Natural killer cell (primary cell): ENCODE results near the gene ZNF28. TPM values are rescaled to one million over a fixed set of nuclear protein-coding genes. Genes with fewer than 3 reads are reported as not detected.
"Not testable (repeated sequence)": the region's sequence is repeated elsewhere in the genome, so short reads cannot be mapped to it uniquely, and the experiment has no call there.

ENCODE experiments used
- ATAC-seq, 3 donors: fragments of 150-1000 bp in 2 of 3; fragments of 200-7000 bp in 1 of 3; cut with Tn5 transposase; 1 replicate in 1 of 3; 2 replicates in 2 of 3; pipeline ENCODE4 v1.10.0; 2021; ENCODE audit warnings: mild to moderate bottlenecking in 2 of 3, moderate library complexity in 2 of 3
- DNase-seq, 2 donors: peaks; one replicate each; pipeline versions ENCODE4 v3.0.0 to v3.0.0-alpha.2; 2013 to 2021; ENCODE audit warnings: mixed read lengths in 1 of 2
- H3K27ac ChIP-seq: one replicate; pipeline ENCODE4 v1.5.1; 2013; ENCODE audit warnings: mild to moderate bottlenecking, low read length
- H3K27me3 ChIP-seq: one replicate; pipeline ENCODE4 v1.6.1; 2013; ENCODE audit warnings: low read length; ENCODE audit not compliant: control insufficient read depth, insufficient read depth
- H3K36me3 ChIP-seq: one replicate; pipeline ENCODE4 v1.6.1; 2013; ENCODE audit warnings: low read length; ENCODE audit not compliant: control insufficient read depth, insufficient read depth
- H3K4me1 ChIP-seq: one replicate; pipeline ENCODE4 v1.6.1; 2013; ENCODE audit warnings: low read length; ENCODE audit not compliant: control insufficient read depth, insufficient read depth
- H3K4me3 ChIP-seq: one replicate; pipeline ENCODE4 v1.5.1; 2013; ENCODE audit warnings: low read length
- H3K9me3 ChIP-seq: one replicate; pipeline ENCODE4 v1.6.1; 2013; ENCODE audit warnings: low read length; ENCODE audit not compliant: control insufficient read depth, insufficient read depth
- H3K27ac Mint-ChIP-seq, 2 donors: one replicate each; pipeline ENCODE4 v1.8.0; 2022; ENCODE audit warnings: mild to moderate bottlenecking in 2 of 2, mixed read lengths in 2 of 2, moderate library complexity in 1 of 2
- H3K27me3 Mint-ChIP-seq, 2 donors: one replicate each; pipeline ENCODE4 v1.8.0; 2022; ENCODE audit warnings: low read depth in 2 of 2, mixed read lengths in 2 of 2
- H3K36me3 Mint-ChIP-seq: one replicate; pipeline ENCODE4 v1.8.0; 2022; ENCODE audit warnings: mixed read lengths
- H3K4me1 Mint-ChIP-seq, 2 donors: one replicate each; pipeline ENCODE4 v1.8.0; 2022; ENCODE audit warnings: mixed read lengths in 2 of 2
- H3K4me3 Mint-ChIP-seq: one replicate; pipeline ENCODE4 v1.8.0; 2022; ENCODE audit warnings: mild to moderate bottlenecking, moderate library complexity, mixed read lengths
- H3K9me3 Mint-ChIP-seq, 2 donors: one replicate each; pipeline ENCODE4 v1.8.0; 2022; ENCODE audit warnings: mixed read lengths in 2 of 2
- WGBS: methylation state at CpG from one replicate; pipeline ENCODE4 v1.1.7; 2013; ENCODE audit warnings: missing lambda C conversion rate; ENCODE audit not compliant: insufficient coverage; 5-methylcytosine and 5-hydroxymethylcytosine counted together
- intact Hi-C: fragments of 100-400 bp; cut with micrococcal nuclease; formaldehyde crosslinking; loops from one replicate; pipeline ENCODE4 v1.14.2; 2022
- total RNA-seq, 4 donors: library from RNA; stranded (reverse); fragments of 120-200 nt in 1 of 4; gene quantifications; one replicate each; pipeline versions ENCODE4 v1.2.3 to v1.2.4, GENCODE V29; 2013 to 2022
- TF ChIP-seq, protein P1 (sequence below): fragments of 200-600 bp; IDR thresholded peaks from one replicate; pipeline ENCODE4 v1.8.0; 2022; ENCODE audit warnings: antibody characterized with exemption

ZNF28 gene
- total RNA-seq, 3 donors from 2014 or later (not counting 1 experiment from before 2014, with no cell fraction given), result 14.9 to 30.4 (median 17.6) TPM

DNA sequence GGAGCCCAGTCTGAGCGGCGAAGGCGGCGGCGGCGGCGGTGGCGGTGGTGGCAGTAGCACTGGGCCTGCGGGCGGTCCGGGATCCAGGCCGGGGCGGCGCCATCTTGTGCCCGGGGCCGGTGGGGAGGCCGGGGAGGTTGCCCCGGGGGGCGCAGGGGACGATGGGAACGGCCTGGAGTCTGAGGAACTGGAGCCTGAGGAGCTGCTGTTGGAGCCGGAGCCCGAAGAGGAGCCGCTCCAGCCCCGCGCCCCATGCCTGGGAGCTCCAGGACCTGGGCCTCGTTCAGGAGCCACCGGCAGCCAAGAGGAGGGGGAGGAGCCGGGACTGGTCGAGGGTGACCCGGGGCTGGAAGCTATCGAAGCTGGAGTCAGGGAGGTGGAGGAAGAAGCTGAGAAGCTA is 11.6 kb downstream of the ZNF28 start:
- Mint-ChIP-seq H3K27me3 (no peaks in the 10 kb centered on the region), H3K4me1 (peaks cover 4% of the 10 kb centered on the region in 2 donors), H3K4me3 (no peak overlapping the region), H3K36me3 (peaks cover 2% of the 10 kb centered on the region), H3K9me3 (peaks cover 0 to 5% of the 10 kb centered on the region in 2 donors), H3K27ac (no peak overlapping the region)
- H3K36me3 ChIP-seq, result peaks cover 31% of the 10 kb centered on the region
- no peaks in the 10 kb centered on the region for H3K4me1 ChIP-seq
- 96% methylated on average over 32 of the region's 32 CpGs for WGBS
- H3K4me3 ChIP-seq, result no peak overlapping the region
- H3K27ac ChIP-seq, result no peak overlapping the region
- H3K9me3 ChIP-seq, result peaks cover 15% of the 10 kb centered on the region
- TF ChIP-seq, protein P1, sequence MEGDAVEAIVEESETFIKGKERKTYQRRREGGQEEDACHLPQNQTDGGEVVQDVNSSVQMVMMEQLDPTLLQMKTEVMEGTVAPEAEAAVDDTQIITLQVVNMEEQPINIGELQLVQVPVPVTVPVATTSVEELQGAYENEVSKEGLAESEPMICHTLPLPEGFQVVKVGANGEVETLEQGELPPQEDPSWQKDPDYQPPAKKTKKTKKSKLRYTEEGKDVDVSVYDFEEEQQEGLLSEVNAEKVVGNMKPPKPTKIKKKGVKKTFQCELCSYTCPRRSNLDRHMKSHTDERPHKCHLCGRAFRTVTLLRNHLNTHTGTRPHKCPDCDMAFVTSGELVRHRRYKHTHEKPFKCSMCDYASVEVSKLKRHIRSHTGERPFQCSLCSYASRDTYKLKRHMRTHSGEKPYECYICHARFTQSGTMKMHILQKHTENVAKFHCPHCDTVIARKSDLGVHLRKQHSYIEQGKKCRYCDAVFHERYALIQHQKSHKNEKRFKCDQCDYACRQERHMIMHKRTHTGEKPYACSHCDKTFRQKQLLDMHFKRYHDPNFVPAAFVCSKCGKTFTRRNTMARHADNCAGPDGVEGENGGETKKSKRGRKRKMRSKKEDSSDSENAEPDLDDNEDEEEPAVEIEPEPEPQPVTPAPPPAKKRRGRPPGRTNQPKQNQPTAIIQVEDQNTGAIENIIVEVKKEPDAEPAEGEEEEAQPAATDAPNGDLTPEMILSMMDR, result no peak
- ATAC-seq (no peak), DNase-seq (no peak)
- intact Hi-C loops, result no loop called here
- no peaks in the 10 kb centered on the region for H3K27me3 ChIP-seq

GRCh38 chr19:52799950-52800640 is 21.3 kb downstream of the ZNF28 start:
- peaks cover 35% of the 10 kb centered on the region for H3K36me3 ChIP-seq
- DNase-seq, H3K4me1 Mint-ChIP-seq, H3K27me3 Mint-ChIP-seq, ATAC-seq, H3K4me3 ChIP-seq, intact Hi-C loops, H3K4me1 ChIP-seq, H3K27me3 ChIP-seq, H3K27ac ChIP-seq, H3K4me3 Mint-ChIP-seq, H3K27ac Mint-ChIP-seq: not testable (repeated sequence)
- Mint-ChIP-seq H3K9me3 (peaks cover 9 to 20% of the 10 kb centered on the region in 2 donors), H3K36me3 (peaks cover 70% of the 10 kb centered on the region)
- peaks cover 72% of the 10 kb centered on the region for H3K9me3 ChIP-seq
- 100% methylated on average over 8 of the region's 9 CpGs for WGBS

GRCh38 chr19:52789440-52789839 is 32.0 kb downstream of the ZNF28 start:
- DNase-seq, result no peak
- peaks cover 0 to 6% of the 10 kb centered on the region in 2 donors for H3K9me3 Mint-ChIP-seq
- Histone ChIP-seq H3K27ac (no peak overlapping the region), H3K9me3 (peaks cover 10% of the 10 kb centered on the region), H3K27me3 (no peaks in the 10 kb centered on the region), H3K4me1 (peaks cover 40% of the 10 kb centered on the region), H3K36me3 (no peaks in the 10 kb centered on the region), H3K4me3 (no peak overlapping the region)
- intact Hi-C loops, result loop anchor here (5.0 to 10.0 kb wide), 3 partner anchors 42 to 175 kb away; partner anchors contain the start of genes ZNF468 and ZNF816
- H3K4me1 Mint-ChIP-seq, result peaks cover 35 to 40% of the 10 kb centered on the region in 2 donors
- no peaks in the 10 kb centered on the region for H3K27me3 Mint-ChIP-seq
- H3K36me3 Mint-ChIP-seq, result no peaks in the 10 kb centered on the region
- no peak for ATAC-seq
- WGBS, result 95% methylated on average over 6 of the region's 6 CpGs
- TF ChIP-seq, protein P1, result no peak
- no peak overlapping the region for H3K4me3 Mint-ChIP-seq
- H3K27ac Mint-ChIP-seq, result no peak overlapping the region

DNA sequence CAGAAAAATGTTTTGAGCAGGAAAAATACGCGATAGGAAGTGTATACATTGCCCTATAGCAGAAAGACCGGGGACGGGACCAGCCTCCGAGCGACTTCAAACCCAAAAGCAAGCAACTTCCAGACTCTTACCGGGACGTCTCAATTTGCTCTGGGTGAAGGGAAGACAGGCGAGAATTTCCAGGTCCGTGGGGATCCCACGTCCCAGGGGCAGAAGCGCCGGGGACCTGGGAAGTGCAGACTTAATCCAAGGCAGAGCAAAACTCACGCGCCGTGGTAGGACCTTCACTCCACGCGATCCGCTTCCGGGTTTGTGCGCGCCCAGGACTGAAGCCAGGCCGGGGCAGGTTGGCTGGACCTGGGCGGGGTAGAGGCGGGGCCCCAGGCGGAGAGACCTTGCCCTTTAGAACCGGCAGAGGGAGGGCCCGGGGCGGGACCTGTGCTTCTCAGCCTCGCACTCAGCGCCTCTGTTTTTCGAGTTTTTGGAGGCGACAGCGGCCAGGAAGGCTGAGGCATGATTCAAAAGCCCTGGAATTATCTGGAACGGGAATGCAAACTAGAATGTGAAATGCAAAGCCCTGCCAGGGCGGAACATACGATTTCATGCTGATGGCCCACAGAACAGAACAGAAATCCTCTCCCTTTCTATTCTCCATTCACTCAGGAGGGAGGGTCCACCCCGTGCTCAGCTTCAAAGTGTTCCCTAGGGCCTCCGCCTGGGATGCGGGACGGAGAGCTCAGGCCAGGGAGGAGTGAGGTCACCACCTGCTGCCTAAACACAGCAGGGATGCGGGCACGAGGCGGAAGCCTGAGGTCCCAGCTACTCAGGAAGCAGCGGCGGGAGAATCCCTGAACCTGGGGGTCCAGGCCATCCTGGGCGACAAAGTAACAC is 34.7 kb downstream of the ZNF28 start, which contains the start of gene ZNF600:
TSS of gene ZNF600 (minus strand) at position 328 of the 891 bp plus-strand sequence. CDS start 7,903 bp downstream, outside the sequence.
- H3K4me1 Mint-ChIP-seq, result peaks cover 53 to 58% of the 10 kb centered on the region in 2 donors
- H3K9me3 ChIP-seq, H3K27me3 Mint-ChIP-seq, H3K36me3 ChIP-seq, H3K9me3 Mint-ChIP-seq, H3K27me3 ChIP-seq, H3K36me3 Mint-ChIP-seq: not testable (repeated sequence)
- intact Hi-C loops, result loop anchor here (2.0 to 10.0 kb wide), 4 partner anchors 39 to 178 kb away; partner anchors contain the start of genes ZNF468, ZNF611 and ZNF816
- WGBS, result 1% methylated on average over 47 of the region's 47 CpGs
- Histone ChIP-seq H3K27ac (peak within 1 kb of the TSS; percentile 70), H3K4me3 (peak within 1 kb of the TSS; percentile 88), H3K4me1 (peaks cover 50% of the 10 kb centered on the region)
- peak; percentile 81 for DNase-seq
- peak; percentile 97 to 98 (median 97) for ATAC-seq
- H3K27ac Mint-ChIP-seq, result peak within 1 kb of the TSS; percentile 57 to 88
- peak within 1 kb of the TSS; percentile 92 for H3K4me3 Mint-ChIP-seq
